WTC11 (cell line): ENCODE results near the gene ITIH2. TPM values are rescaled to one million over a fixed set of nuclear protein-coding genes. Genes with fewer than 3 reads are reported as not detected.
A peak's percentile ranks its signal among the peaks of the same experiment; 100 is the strongest.

Source experiments
- ATAC-seq: fragments of 200-7000 bp; cut with Tn5 transposase; 2 replicates; pipeline ENCODE4 v1.10.0; 2021; ENCODE audit warnings: mild to moderate bottlenecking, moderate library complexity
- CTCF ChIA-PET: fragments of 300-600 bp; sonication (Branson Sonifier 250); formaldehyde crosslinking; loops from one replicate; lab custom pipeline; 2021; ENCODE audit warnings: antibody characterized with exemption; lab: Charles Lee
- POLR2A ChIA-PET: fragments of 350-600 bp; sonication (Branson Sonifier 250); formaldehyde crosslinking; loops from one replicate; lab custom pipeline; 2021; ENCODE audit warnings: antibody characterized with exemption; lab: Charles Lee
- DNase-seq: peaks from one replicate; pipeline ENCODE4 v3.0.0; 2021; ENCODE audit warnings: low spot score
- H3K27ac Mint-ChIP-seq: 2 replicates; pipeline ENCODE4 v1.8.0; 2021; ENCODE audit warnings: mixed read lengths
- H3K27me3 Mint-ChIP-seq: 2 replicates; pipeline ENCODE4 v1.8.0; 2021; ENCODE audit warnings: low read depth, mild to moderate bottlenecking, moderate library complexity, mixed read lengths
- H3K36me3 Mint-ChIP-seq: 2 replicates; pipeline ENCODE4 v1.8.0; 2021; ENCODE audit warnings: mixed read lengths
- H3K4me1 Mint-ChIP-seq: 2 replicates; pipeline ENCODE4 v1.8.0; 2022; ENCODE audit warnings: mixed read lengths
- H3K4me3 Mint-ChIP-seq: 2 replicates; pipeline ENCODE4 v1.8.0; 2021; ENCODE audit warnings: mild to moderate bottlenecking, moderate library complexity, mixed read lengths
- H3K9me3 Mint-ChIP-seq: 2 replicates; pipeline ENCODE4 v1.8.0; 2021; ENCODE audit warnings: mixed read lengths
- CREB1 ChIP-seq: sonication (generic); formaldehyde crosslinking; IDR thresholded peaks from 2 replicates; pipeline ENCODE4 v1.8.0; 2023; ENCODE audit warnings: mild to moderate bottlenecking, missing genetic modification reagents
- ELF4 ChIP-seq: sonication (generic); formaldehyde crosslinking; IDR thresholded peaks from 2 replicates; pipeline ENCODE4 v1.8.1; 2022; ENCODE audit warnings: low read depth, mild to moderate bottlenecking, moderate library complexity, missing genetic modification reagents
- EMX1 ChIP-seq: fragments of 250-450 bp; sonication (Bioruptor Pico); IDR thresholded peaks from 2 replicates; pipeline ENCODE4 v1.8.0; 2021; ENCODE audit warnings: mild to moderate bottlenecking
- ESRRA ChIP-seq: sonication (generic); formaldehyde crosslinking; IDR thresholded peaks from 2 replicates; pipeline ENCODE4 v1.8.1; 2022; ENCODE audit warnings: mild to moderate bottlenecking, missing genetic modification reagents, borderline replicate concordance
- GABPB1 ChIP-seq: sonication (generic); formaldehyde crosslinking; IDR thresholded peaks from 2 replicates; pipeline ENCODE4 v1.8.1; 2023; ENCODE audit warnings: mild to moderate bottlenecking, missing genetic modification reagents
- GRHL2 ChIP-seq: fragments of 250-450 bp; sonication (Bioruptor Pico); IDR thresholded peaks from 2 replicates; pipeline ENCODE4 v1.8.0; 2022; ENCODE audit warnings: mild to moderate bottlenecking, moderate library complexity; ENCODE audit not compliant: insufficient replicate concordance, severe bottlenecking
- IRF2 ChIP-seq: sonication (generic); formaldehyde crosslinking; IDR thresholded peaks from 2 replicates; pipeline ENCODE4 v1.8.0; 2022; ENCODE audit warnings: low read depth, missing genetic modification reagents, borderline replicate concordance
- JAZF1 ChIP-seq: fragments of 250-450 bp; sonication (Bioruptor Pico); IDR thresholded peaks from 2 replicates; pipeline ENCODE4 v1.9.0; 2021; ENCODE audit warnings: moderate library complexity, mild to moderate bottlenecking, inconsistent platforms
- NR2C2 ChIP-seq: sonication (generic); formaldehyde crosslinking; IDR thresholded peaks from 2 replicates; pipeline ENCODE4 v1.8.0; 2022; ENCODE audit warnings: mild to moderate bottlenecking, missing genetic modification reagents
- NR3C1 ChIP-seq: sonication (generic); formaldehyde crosslinking; conservative IDR thresholded peaks from 2 replicates; pipeline ENCODE4 v1.8.1; 2023; ENCODE audit warnings: low read depth, mild to moderate bottlenecking, missing genetic modification reagents
- SP1 ChIP-seq: sonication (generic); formaldehyde crosslinking; conservative IDR thresholded peaks from 2 replicates; pipeline ENCODE4 v1.8.1; 2022; ENCODE audit warnings: missing genetic modification reagents
- TEAD1 ChIP-seq: sonication (generic); formaldehyde crosslinking; IDR thresholded peaks from 2 replicates; pipeline ENCODE4 v1.8.0; 2022; ENCODE audit warnings: mild to moderate bottlenecking, missing genetic modification reagents
- ZBTB21 ChIP-seq: sonication (generic); formaldehyde crosslinking; IDR thresholded peaks from 2 replicates; pipeline ENCODE4 v1.8.1; 2023; ENCODE audit warnings: mild to moderate bottlenecking, missing genetic modification reagents, borderline replicate concordance
- ZNF121 ChIP-seq: sonication (generic); formaldehyde crosslinking; IDR thresholded peaks from 2 replicates; pipeline ENCODE4 v1.8.0; 2023; ENCODE audit warnings: missing genetic modification reagents
- ZNF219 ChIP-seq: sonication (generic); formaldehyde crosslinking; IDR thresholded peaks from 2 replicates; pipeline ENCODE4 v1.8.0; 2023; ENCODE audit warnings: missing genetic modification reagents, mild to moderate bottlenecking, borderline replicate concordance
- ZNF416 ChIP-seq: fragments of 250-450 bp; sonication (Bioruptor Pico); IDR thresholded peaks from 2 replicates; pipeline ENCODE4 v1.9.0; 2021; ENCODE audit warnings: mild to moderate bottlenecking, inconsistent platforms
- ZNF423 ChIP-seq: fragments of 250-450 bp; sonication (Bioruptor Pico); IDR thresholded peaks from 2 replicates; pipeline ENCODE4 v2.1.2; 2022; ENCODE audit warnings: mild to moderate bottlenecking, moderate library complexity
- total RNA-seq: library from RNA; stranded (reverse); gene quantifications from 3 replicates; pipeline ENCODE4 v1.2.3, GENCODE V29; 2021
- TF ChIP-seq, protein P1 (sequence below): sonication (generic); formaldehyde crosslinking; IDR thresholded peaks from 2 replicates; pipeline ENCODE4 v1.8.1; 2023; ENCODE audit warnings: mild to moderate bottlenecking, missing genetic modification reagents, moderate library complexity
- TF ChIP-seq, protein P2 (sequence below): sonication (generic); formaldehyde crosslinking; IDR thresholded peaks from 2 replicates; pipeline ENCODE4 v1.8.1; 2022; ENCODE audit warnings: mild to moderate bottlenecking, missing genetic modification reagents, moderate library complexity, borderline replicate concordance
- TF ChIP-seq, protein P3 (sequence below): fragments of 250-450 bp; sonication (Bioruptor Pico); IDR thresholded peaks from 2 replicates; pipeline ENCODE4 v1.8.0; 2021; ENCODE audit warnings: mild to moderate bottlenecking
- TF ChIP-seq, protein P4 (sequence below): fragments of 250-450 bp; sonication (Bioruptor Pico); IDR thresholded peaks from 2 replicates; pipeline ENCODE4 v2.1.2; 2022; ENCODE audit warnings: mild to moderate bottlenecking, moderate library complexity
- TF ChIP-seq, protein P5 (sequence below): sonication (generic); formaldehyde crosslinking; IDR thresholded peaks from 2 replicates; pipeline ENCODE4 v1.8.1; 2023; ENCODE audit warnings: mild to moderate bottlenecking, missing genetic modification reagents
- TF ChIP-seq, protein P6 (sequence below): sonication (generic); formaldehyde crosslinking; IDR thresholded peaks from 2 replicates; pipeline ENCODE4 v1.8.1; 2023; ENCODE audit warnings: mild to moderate bottlenecking, missing genetic modification reagents, moderate library complexity

Gene ITIH2
- total RNA-seq, 1 experiment from 2014 or later: 0.83 TPM

DNA sequence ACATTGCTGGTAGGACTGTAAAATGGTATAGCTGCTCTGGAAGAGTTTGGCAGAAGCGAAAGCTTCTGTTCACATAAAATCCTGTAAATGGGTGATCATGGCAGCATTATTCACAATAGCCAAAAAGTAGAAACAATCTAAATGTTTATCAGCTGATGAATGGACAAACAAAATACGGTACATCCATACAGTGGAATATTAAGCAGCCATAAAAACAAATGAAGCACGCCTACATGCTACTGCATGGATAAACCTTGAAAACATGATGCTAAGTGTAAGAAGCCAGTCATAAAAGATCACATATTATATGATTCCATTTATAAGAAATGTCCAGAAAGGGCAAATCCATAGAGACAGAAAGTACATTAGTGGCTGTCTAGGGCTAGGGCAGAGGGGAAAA is 52.0 kb downstream of the ITIH2 start:
- TF ChIP-seq ZNF121 (CRISPR knock-in tag) (no peak), JAZF1 (CRISPR knock-in tag) (no peak)
- TF ChIP-seq, protein P1, sequence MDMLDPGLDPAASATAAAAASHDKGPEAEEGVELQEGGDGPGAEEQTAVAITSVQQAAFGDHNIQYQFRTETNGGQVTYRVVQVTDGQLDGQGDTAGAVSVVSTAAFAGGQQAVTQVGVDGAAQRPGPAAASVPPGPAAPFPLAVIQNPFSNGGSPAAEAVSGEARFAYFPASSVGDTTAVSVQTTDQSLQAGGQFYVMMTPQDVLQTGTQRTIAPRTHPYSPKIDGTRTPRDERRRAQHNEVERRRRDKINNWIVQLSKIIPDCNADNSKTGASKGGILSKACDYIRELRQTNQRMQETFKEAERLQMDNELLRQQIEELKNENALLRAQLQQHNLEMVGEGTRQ (CRISPR knock-in tag): no peak
- 0 out of 2 replicates have a peak, but pooled peaks cover 3% of the 10 kb centered on the region for H3K9me3 Mint-ChIP-seq
- no peak overlapping the region for H3K4me3 Mint-ChIP-seq
- H3K4me1 Mint-ChIP-seq: no peaks in the 10 kb centered on the region
- H3K27me3 Mint-ChIP-seq: no peaks in the 10 kb centered on the region
- CTCF ChIA-PET: no interaction called here
- H3K27ac Mint-ChIP-seq: no peak overlapping the region
- ATAC-seq: no peak
- POLR2A ChIA-PET: no interaction called here
- H3K36me3 Mint-ChIP-seq: peaks cover 58% of the 10 kb centered on the region
- DNase-seq: no peak

DNA sequence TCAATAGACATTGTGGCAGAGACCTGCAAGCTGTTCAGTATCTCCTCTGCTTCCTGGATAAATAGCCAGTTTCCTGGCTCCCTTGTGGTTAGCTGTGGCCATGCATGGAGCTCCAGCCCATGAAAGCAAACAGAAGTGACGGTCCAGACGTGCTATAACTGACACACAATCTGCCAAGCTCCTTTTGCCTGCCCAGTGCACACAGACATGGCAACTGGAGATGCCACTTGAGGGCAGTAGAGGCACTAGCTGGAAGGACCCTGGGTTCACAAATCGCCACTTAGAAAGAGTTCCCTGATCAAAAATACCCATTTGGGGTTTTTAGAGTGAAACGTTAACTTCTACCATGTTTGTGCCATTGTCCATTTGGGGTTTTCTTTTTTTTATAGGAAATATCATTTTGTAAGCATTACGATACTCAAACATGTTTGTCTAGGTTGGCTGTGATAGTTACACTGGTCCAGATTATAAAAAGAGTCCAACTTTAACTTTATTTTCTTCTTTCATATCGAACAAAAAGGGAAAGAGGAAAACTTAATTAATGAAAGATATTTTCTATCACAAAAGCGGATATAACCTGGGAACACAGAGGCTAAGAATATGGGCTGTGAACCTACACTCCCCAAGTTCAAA is 53.4 kb downstream of the ITIH2 start:
- ATAC-seq (peak; percentile 55; the same call in 1 of the 2 replicates), DNase-seq (peak; percentile 33)
- Mint-ChIP-seq H3K36me3 (peaks cover 67% of the 10 kb centered on the region), H3K27me3 (no peaks in the 10 kb centered on the region), H3K4me1 (no peaks in the 10 kb centered on the region), H3K4me3 (no peak overlapping the region), H3K9me3 (0 out of 2 replicates have a peak, but pooled peaks cover 3% of the 10 kb centered on the region), H3K27ac (no peak overlapping the region)
- ChIA-PET CTCF (interaction anchor here (0.5 to 2.1 kb wide), 10 partner anchors 10 to 341 kb away, joined by 3 to 19 read pairs (median 5); partner anchors contain the start of gene TAF3), POLR2A (no interaction called here)
- TF ChIP-seq SP1 (CRISPR knock-in tag) (no peak), IRF2 (no peak), ELF4 (CRISPR knock-in tag) (no peak), ZNF416 (no peak), NR3C1 (no peak), ZNF423 (CRISPR knock-in tag) (no peak), ZNF219 (no peak), GABPB1 (CRISPR knock-in tag) (no peak), CREB1 (CRISPR knock-in tag) (no peak), EMX1 (no peak), GRHL2 (no peak), NR2C2 (CRISPR knock-in tag) (no peak), TEAD1 (CRISPR knock-in tag) (no peak), ESRRA (CRISPR knock-in tag) (no peak), ZBTB21 (CRISPR knock-in tag) (no peak)
- TF ChIP-seq, protein P2, sequence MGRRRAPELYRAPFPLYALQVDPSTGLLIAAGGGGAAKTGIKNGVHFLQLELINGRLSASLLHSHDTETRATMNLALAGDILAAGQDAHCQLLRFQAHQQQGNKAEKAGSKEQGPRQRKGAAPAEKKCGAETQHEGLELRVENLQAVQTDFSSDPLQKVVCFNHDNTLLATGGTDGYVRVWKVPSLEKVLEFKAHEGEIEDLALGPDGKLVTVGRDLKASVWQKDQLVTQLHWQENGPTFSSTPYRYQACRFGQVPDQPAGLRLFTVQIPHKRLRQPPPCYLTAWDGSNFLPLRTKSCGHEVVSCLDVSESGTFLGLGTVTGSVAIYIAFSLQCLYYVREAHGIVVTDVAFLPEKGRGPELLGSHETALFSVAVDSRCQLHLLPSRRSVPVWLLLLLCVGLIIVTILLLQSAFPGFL (CRISPR knock-in tag): no peak
- TF ChIP-seq, protein P3, sequence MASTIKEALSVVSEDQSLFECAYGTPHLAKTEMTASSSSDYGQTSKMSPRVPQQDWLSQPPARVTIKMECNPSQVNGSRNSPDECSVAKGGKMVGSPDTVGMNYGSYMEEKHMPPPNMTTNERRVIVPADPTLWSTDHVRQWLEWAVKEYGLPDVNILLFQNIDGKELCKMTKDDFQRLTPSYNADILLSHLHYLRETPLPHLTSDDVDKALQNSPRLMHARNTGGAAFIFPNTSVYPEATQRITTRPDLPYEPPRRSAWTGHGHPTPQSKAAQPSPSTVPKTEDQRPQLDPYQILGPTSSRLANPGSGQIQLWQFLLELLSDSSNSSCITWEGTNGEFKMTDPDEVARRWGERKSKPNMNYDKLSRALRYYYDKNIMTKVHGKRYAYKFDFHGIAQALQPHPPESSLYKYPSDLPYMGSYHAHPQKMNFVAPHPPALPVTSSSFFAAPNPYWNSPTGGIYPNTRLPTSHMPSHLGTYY (CRISPR knock-in tag): no peak
- TF ChIP-seq, protein P4, sequence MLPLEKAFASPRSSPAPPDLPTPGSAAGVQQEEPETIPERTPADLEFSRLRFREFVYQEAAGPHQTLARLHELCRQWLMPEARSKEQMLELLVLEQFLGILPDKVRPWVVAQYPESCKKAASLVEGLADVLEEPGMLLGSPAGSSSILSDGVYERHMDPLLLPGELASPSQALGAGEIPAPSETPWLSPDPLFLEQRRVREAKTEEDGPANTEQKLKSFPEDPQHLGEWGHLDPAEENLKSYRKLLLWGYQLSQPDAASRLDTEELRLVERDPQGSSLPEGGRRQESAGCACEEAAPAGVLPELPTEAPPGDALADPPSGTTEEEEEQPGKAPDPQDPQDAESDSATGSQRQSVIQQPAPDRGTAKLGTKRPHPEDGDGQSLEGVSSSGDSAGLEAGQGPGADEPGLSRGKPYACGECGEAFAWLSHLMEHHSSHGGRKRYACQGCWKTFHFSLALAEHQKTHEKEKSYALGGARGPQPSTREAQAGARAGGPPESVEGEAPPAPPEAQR (CRISPR knock-in tag): no peak
- TF ChIP-seq, protein P5, sequence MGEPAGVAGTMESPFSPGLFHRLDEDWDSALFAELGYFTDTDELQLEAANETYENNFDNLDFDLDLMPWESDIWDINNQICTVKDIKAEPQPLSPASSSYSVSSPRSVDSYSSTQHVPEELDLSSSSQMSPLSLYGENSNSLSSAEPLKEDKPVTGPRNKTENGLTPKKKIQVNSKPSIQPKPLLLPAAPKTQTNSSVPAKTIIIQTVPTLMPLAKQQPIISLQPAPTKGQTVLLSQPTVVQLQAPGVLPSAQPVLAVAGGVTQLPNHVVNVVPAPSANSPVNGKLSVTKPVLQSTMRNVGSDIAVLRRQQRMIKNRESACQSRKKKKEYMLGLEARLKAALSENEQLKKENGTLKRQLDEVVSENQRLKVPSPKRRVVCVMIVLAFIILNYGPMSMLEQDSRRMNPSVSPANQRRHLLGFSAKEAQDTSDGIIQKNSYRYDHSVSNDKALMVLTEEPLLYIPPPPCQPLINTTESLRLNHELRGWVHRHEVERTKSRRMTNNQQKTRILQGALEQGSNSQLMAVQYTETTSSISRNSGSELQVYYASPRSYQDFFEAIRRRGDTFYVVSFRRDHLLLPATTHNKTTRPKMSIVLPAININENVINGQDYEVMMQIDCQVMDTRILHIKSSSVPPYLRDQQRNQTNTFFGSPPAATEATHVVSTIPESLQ (CRISPR knock-in tag): no peak
- TF ChIP-seq, protein P6, sequence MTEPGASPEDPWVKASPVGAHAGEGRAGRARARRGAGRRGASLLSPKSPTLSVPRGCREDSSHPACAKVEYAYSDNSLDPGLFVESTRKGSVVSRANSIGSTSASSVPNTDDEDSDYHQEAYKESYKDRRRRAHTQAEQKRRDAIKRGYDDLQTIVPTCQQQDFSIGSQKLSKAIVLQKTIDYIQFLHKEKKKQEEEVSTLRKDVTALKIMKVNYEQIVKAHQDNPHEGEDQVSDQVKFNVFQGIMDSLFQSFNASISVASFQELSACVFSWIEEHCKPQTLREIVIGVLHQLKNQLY (CRISPR knock-in tag): no peak
